Measurements from ENCODE around the gene KCNK4.

Gene KCNK4

GRCh38 chr11:64269540-64270220, 21.4 kb upstream of the KCNK4 start:
- DNase-seq, result peak; percentile 99

DNA sequence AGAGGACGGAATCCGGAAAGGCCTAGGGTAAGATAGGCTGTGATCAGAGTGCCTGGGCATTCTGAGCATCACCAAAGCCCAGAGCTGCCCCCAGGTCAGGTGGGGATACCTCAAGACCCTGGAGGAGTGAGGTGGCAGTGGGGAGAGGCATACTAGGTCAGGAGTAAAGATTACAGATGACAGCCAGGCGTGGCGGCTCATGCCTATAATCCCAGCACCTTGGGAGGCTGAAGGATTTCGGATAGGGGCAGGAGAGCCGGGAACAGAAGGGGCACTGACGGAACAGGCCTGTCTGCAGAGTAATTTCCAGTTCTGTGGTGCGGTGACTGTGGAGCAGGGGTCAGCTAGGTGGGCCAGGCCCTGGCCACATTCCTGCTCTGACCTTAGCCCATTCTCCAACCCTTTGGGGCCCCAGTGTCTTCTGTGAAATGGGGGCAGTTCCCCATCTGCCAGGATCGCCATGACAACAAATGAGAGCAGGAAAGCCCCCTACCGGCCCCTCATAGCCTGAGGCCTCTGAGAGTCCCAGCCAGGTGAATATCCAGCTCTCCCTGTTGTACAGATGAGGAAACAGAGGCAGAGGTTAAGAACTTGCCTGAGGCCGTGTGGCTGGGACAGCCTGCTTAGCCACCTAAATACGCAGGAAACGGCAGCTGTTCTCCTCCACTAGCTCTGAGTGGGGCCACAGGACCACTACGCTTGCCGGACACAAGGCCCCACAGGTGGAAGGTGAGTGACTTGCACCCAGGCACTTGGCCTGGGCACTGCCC, 15.9 kb upstream of the KCNK4 start:
- no peak for DNase-seq

DNA sequence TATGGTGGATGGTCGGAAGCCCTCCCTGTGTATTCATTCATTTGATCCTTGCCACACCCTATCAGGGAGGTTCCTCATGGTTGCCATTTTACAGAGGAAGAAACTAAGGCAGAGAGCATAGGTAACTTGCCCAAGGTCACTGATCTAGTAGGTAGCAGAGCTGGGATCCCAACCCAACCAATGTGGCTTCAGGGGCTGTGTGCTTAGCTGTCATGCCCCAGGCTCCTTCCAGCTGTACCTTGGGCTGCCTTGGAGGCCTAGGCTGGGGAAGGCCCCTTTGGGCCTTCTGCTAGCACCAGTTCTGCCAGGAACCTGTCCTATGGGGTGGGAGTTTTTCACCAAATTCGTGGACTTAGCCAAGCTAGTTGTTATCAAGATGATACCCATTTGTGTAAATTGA, 15.3 kb upstream of the KCNK4 start:
- no peak for DNase-seq

DNA sequence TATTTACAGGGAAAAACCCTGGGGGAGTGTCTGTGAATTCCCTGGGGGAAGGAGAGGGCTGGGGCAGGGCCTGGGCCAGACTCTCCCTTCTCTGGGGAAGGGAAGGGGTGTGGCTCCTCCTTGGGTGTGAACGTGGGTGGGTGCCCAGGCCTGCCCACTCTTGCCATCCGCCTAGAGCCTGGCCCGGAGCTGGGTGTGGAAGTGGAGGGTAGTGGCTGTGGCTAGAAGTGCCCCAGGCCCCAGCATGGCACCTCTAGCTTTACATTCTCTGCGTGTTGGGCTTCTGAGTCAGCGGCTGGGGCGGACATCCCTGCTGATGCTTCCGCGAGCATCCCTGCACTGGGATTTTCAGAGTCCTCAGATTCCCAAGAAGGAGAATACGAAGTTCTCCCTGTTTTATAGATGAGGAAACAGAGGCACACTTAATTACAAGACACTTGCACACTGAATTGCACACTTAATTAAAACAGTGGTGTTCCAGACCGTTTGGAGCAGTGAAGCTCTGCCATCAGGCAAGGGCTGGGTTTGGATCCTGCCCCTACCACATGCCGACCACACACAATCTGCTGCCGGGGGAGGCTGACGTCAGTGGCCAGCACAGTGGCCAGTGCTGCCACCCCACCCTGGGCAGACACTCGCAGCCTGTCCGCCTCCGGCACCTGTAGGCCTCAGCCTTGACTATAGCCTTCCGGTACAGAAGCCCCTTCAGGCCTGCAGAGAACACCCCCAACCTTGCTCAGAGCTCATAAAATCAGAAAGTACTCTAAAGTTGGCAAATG, 14.3 kb upstream of the KCNK4 start:
- no peak for DNase-seq

- no peak for DNase-seq
These were observed 12.4 kb upstream of the KCNK4 start for GRCh38 chr11:64278576-64279190.

GRCh38 chr11:64281957-64282770, 8.9 kb upstream of the KCNK4 start:
- no peak for DNase-seq

DNA sequence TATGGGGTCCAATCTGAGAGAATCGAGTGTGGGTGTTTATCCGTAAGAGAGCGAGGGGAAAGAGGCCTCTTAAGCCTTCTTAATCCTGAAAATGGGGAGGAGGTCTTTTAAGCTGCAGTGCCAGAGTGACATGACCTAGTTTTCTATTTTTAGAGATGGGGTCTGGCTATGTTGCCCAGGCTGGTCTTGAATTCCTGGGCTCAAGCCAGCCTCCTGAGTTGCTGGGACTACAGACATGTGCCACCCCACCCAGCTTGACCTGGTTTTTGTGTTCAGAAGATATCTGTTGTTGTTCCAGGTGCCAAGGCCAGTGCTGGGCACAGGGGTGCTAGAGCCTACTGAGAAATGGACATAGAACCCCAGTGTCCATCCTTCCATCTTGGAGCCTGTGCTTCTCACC, 8.0 kb upstream of the KCNK4 start:
- no peak for DNase-seq

DNA sequence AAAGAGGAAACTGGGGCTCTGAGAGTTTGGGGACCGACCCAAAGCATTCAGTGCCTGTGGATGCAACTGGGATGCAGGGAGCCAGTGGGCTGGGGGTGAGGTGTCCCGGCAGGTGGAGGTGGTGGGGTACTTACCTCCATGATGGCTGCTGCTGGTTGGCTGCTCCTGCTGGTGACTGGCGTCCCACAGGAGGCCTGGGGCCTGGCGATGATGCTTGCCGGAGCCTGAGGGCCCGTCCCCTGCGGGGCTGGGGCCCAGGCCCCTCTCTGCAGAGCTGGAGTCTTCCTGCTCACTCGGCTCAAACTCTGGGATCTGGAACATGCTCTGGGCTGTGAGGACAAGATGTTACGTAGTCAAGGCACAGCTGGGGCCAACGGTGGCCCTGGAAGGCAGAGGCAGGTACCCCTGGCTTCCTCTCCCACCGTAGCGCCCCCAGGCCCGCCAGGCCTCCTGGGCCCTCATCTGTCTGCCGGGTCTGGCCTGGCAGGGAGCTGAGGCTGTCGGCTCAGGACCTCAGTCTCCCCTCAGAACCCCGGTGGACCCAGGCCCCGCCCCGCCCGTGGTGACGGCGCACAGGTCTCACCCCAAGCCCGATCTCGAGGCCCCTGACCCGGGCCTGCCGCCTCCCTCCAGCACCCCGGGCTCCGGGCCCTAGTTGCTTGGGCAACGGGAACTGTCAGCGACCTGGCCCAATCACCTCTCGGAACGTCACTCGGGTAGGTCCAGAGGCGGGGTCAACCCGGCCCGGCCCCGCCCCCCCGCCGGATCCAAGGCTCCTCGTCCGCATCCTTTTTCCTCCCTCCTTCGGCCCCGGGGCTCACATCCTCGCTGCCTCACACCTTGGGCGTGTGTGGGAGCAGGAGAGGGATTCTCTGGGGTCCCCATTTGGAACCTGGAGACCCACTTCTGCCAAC, 6.8 kb upstream of the KCNK4 start, which contains the start of gene BAD:
TSS of gene BAD (minus strand) at position 618 of the 914 bp plus-strand sequence. CDS start at position 321, 297 bp downstream.
- peak; percentile 97 for DNase-seq

GRCh38 chr11:64284962-64285884, 5.9 kb upstream of the KCNK4 start, which contains the start of gene GPR137:
Gene GPR137, plus strand, starts transcription at chr11:64285848. Its CDS starts 677 bp downstream, at chr11:64286525.
- DNase-seq, result peak; percentile 92

- peak; percentile 45 for DNase-seq
These were observed 5.0 kb upstream of the KCNK4 start for GRCh38 chr11:64285885-64286800.

DNA sequence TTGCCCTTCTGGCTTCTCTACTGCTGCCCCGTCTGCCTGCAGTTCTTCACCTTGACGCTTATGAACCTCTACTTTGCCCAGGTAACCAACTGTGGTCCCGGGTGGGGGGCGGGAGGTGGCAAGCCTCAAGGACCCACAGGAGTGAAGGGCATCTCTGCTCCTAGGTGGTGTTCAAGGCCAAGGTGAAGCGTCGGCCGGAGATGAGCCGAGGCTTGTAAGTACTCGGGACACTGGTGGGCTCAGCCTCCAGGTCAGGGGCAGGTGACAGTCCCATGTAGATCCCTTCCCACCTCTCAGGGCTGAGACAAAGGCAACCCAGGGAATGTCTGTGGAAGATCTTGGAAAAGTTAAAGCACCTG, 4.3 kb upstream of the KCNK4 start:
- no peak for DNase-seq

DNA sequence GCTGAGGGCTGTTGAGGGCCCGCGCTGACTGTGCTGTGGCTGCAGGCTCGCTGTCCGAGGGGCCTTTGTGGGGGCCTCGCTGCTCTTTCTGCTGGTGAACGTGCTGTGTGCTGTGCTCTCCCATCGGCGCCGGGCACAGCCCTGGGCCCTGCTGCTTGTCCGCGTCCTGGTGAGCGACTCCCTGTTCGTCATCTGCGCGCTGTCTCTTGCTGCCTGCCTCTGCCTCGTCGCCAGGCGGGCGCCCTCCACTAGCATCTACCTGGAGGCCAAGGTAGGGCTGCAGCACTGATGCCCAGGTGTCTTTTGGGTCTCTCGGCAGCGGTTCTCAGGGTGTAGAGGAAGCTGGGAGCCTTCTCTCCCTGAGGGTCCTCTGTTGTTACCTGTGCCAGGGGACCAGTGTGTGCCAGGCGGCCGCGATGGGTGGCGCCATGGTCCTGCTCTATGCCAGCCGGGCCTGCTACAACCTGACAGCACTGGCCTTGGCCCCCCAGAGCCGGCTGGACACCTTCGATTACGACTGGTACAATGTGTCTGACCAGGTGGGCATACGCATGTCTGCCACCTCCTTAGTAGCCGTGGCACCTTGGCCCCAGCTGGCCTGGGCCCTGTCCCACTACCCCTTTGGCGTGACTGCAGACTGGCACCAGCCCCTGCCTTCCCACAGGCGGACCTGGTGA, 3.3 kb upstream of the KCNK4 start:
- no peak for DNase-seq

GRCh38 chr11:64288353-64288750, 2.8 kb upstream of the KCNK4 start:
- DNase-seq, result no peak

GRCh38 chr11:64289002-64289564, 2.0 kb upstream of the KCNK4 start:
- DNase-seq, result no peak

DNA sequence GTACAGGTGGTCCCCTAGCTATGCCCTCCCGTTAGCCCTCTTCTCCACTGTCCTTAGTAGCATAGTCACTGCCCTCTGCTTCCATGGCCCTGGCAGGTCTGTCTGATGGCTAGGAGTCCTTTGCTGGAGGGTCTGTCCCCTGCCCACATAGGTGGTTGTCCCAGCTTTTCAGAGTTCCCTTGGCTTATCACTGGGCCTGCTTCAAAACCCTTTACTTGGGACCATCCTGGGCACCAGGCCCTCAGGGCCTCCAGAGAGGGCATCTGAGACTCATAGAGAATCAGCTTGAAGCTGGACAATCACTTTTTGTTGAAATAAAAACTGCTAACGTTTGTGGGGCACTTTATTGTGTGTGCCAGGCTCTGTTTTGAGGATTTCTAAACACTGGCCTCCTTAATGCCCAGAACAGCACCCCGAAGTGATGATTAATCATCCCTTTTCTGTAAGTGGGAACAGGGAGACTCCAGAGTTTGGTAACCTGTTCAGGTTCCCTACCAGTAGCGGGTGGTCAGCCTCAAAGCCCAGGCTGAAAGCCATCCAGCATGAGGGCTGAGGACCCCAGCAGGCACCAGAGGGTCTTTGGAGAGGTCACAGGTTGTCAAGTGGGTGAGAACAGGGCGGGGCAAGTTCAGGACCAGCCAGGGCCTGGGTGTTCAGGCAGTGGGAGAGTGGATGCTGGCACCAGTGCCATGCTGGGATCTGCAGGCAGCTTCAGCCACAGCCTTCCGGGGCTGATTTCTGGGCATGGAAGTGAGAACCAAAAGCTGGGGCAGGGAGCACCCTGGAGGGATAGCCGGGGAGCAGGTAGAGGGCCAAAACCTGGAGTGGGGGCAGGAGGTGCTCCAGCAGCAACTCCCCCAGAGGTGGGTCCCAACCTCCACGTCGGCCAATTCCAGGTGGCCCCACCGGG, 495 bp upstream of the KCNK4 start:
- no peak for DNase-seq

- DNase-seq, result no peak
These were observed 804 bp downstream of the KCNK4 start for GRCh38 chr11:64291752-64292459.
